HepG2 (cell line): Measurements from ENCODE around the gene TRIM59. TPM values are rescaled to one million over a fixed set of nuclear protein-coding genes. Genes with fewer than 3 reads are reported as not detected.

Source experiments
- ATAC-seq: fragments of 200-7000 bp; cut with Tn5 transposase; 3 replicates; pipeline ENCODE4 v1.9.1; 2020; ENCODE audit warnings: mild to moderate bottlenecking, moderate library complexity
- Bru-seq: library from RNA; stranded (reverse); fragments of 400-500 nt; gene quantifications from one replicate; lab custom pipeline; 2021; lab: Mats Ljungman, UMichigan
- BruChase-seq, 2 experiments: library from RNA; stranded (reverse); fragments of 400-500 nt; gene quantifications; one replicate each; lab custom pipeline; 2021; lab: Mats Ljungman, UMichigan
- BruUV-seq: library from RNA; stranded (reverse); fragments of 400-500 nt; replicated peaks from 2 replicates; lab custom pipeline; 2021; lab: Mats Ljungman, UMichigan
- CTCF ChIA-PET: fragments of 300-600 bp; formaldehyde crosslinking; extraction: SDS; loops from one replicate; lab custom pipeline; 2021; ENCODE audit warnings: low total read pairs, inconsistent platforms, low intra/inter-chr PET ratio; lab: Yijun Ruan, JAX
- POLR2A ChIA-PET: fragments of 350-600 bp; sonication (Branson Sonifier 250); formaldehyde crosslinking; loops from one replicate; lab custom pipeline; 2020; ENCODE audit warnings: antibody characterized with exemption, inconsistent platforms; lab: Yijun Ruan, JAX
- DNase-seq: peaks from one replicate; pipeline ENCODE4 v3.0.0-alpha.2; 2015; ENCODE audit warnings: low spot score
- FAIRE-seq: peaks from 3 replicates; lab custom pipeline; 2011; peaks lifted over from hg19 to GRCh38; lab: Jason Lieb, UNC
- H2AFZ ChIP-seq: one replicate; pipeline ENCODE4 v1.6.1; 2011; ENCODE audit warnings: low read length, inconsistent platforms
- H3K27ac ChIP-seq: fragments of 300-600 bp; 3 replicates; pipeline ENCODE4 v1.8.0; 2011; ENCODE audit warnings: mixed run types, mild to moderate bottlenecking, mixed read lengths, low read length, inconsistent platforms; ENCODE audit not compliant: insufficient read depth; ENCODE audit errors: extremely low read length
- H3K27me3 ChIP-seq, 2 experiments: fragments of 200-600 bp in 1 of 2; 2 replicates in 1 of 2; 3 replicates in 1 of 2; pipeline versions ENCODE4 v1.6.0 to v1.8.0; 2011; ENCODE audit warnings: low read length in 2 of 2, mild to moderate bottlenecking in 2 of 2, moderate library complexity in 2 of 2, inconsistent platforms in 1 of 2; ENCODE audit not compliant: insufficient read depth in 2 of 2, control insufficient read depth in 1 of 2
- H3K36me3 ChIP-seq, 2 experiments: fragments of 200-600 bp in 1 of 2; replicated peaks in 1 of 2; 2 replicates in 1 of 2; 3 replicates in 1 of 2; pipeline versions ENCODE4 v1.5.1 to v1.8.0; 2011; ENCODE audit warnings: low read length in 2 of 2, inconsistent platforms in 1 of 2; ENCODE audit not compliant: insufficient read depth in 2 of 2, control insufficient read depth in 1 of 2
- H3K4me1 ChIP-seq: 2 replicates; pipeline ENCODE4 v1.5.1; 2012; ENCODE audit warnings: low read length, inconsistent platforms; ENCODE audit not compliant: insufficient read depth
- H3K4me2 ChIP-seq: 2 replicates; pipeline ENCODE4 v1.6.0; 2011; ENCODE audit warnings: low read depth, low read length, inconsistent platforms
- H3K4me3 ChIP-seq, 3 experiments: fragments of 200-600 bp in 1 of 3; sonication (generic), shearing (Covaris generic) in 1 of 3; replicated peaks in 1 of 3; 2 replicates each; pipeline ENCODE4 v1.5.1; 2011 to 2016; ENCODE audit warnings: low read length in 3 of 3, inconsistent platforms in 2 of 3, low read depth in 2 of 3, mild to moderate bottlenecking in 2 of 3, control low read depth in 1 of 3, mixed read lengths in 1 of 3; ENCODE audit not compliant: insufficient read depth in 1 of 3
- H3K79me2 ChIP-seq: one replicate; pipeline ENCODE4 v1.6.1; 2011; ENCODE audit warnings: low read length, inconsistent platforms; ENCODE audit not compliant: insufficient read depth
- H3K9ac ChIP-seq: 2 replicates; pipeline ENCODE4 v1.6.0; 2011; ENCODE audit warnings: mild to moderate bottlenecking, low read depth, low read length, inconsistent platforms; ENCODE audit not compliant: insufficient read depth
- H3K9me3 ChIP-seq: 2 replicates; pipeline ENCODE4 v1.5.1; 2012; ENCODE audit warnings: mild to moderate bottlenecking, low read length
- H4K20me1 ChIP-seq: 2 replicates; pipeline ENCODE4 v1.6.0; 2011; ENCODE audit warnings: inconsistent platforms, mild to moderate bottlenecking, low read length, moderate library complexity; ENCODE audit not compliant: insufficient read depth
- BORCS8-MEF2B ChIP-seq: sonication (generic); formaldehyde crosslinking; IDR thresholded peaks from 2 replicates; pipeline ENCODE4 v1.8.0; 2022; ENCODE audit warnings: mild to moderate bottlenecking, missing genetic modification reagents
- HOMEZ ChIP-seq: IDR thresholded peaks from 2 replicates; pipeline ENCODE4 v1.6.1; 2016; ENCODE audit warnings: low read depth
- KMT2A ChIP-seq: sonication (generic); formaldehyde crosslinking; IDR thresholded peaks from 2 replicates; pipeline ENCODE4 v1.4.0; 2020; ENCODE audit warnings: missing genetic modification reagents
- MED13 ChIP-seq: sonication (generic); formaldehyde crosslinking; IDR thresholded peaks from 2 replicates; pipeline ENCODE4 v1.5.0; 2020; ENCODE audit warnings: missing genetic modification reagents
- POLR2A ChIP-seq, 2 experiments: IDR thresholded peaks; 2 replicates each; pipeline ENCODE4 v1.6.1; 2011; ENCODE audit warnings: low read depth in 2 of 2, low read length in 2 of 2, mild to moderate bottlenecking in 1 of 2, moderate library complexity in 1 of 2; ENCODE audit not compliant: insufficient read depth in 1 of 2
- RBFOX2 ChIP-seq: fragments of 200-400 bp; formaldehyde crosslinking; IDR thresholded peaks from 2 replicates; pipeline ENCODE4 v1.6.1; 2017; ENCODE audit warnings: low read depth, mild to moderate bottlenecking, low read length
- RBM39 ChIP-seq: fragments of 200-400 bp; formaldehyde crosslinking; IDR thresholded peaks from one replicate; pipeline ENCODE4 v1.6.1; 2018; ENCODE audit warnings: antibody characterized with exemption, mild to moderate bottlenecking, low read depth, low read length; ENCODE audit not compliant: poor library complexity, severe bottlenecking
- SNAPC2 ChIP-seq: sonication (generic); formaldehyde crosslinking; IDR thresholded peaks from 2 replicates; pipeline ENCODE4 v1.8.1; 2022; ENCODE audit warnings: mild to moderate bottlenecking, missing genetic modification reagents
- TERF1 ChIP-seq: sonication (generic); formaldehyde crosslinking; IDR thresholded peaks from 2 replicates; pipeline ENCODE4 v1.8.0; 2022; ENCODE audit warnings: mild to moderate bottlenecking, missing genetic modification reagents, moderate library complexity
- ZMYM4 ChIP-seq: sonication (generic); formaldehyde crosslinking; IDR thresholded peaks from 2 replicates; pipeline ENCODE4 v1.8.1; 2023; ENCODE audit warnings: mild to moderate bottlenecking, missing genetic modification reagents
- ZNF225 ChIP-seq: sonication (generic); formaldehyde crosslinking; IDR thresholded peaks from 2 replicates; pipeline ENCODE4 v1.4.0; 2020; ENCODE audit warnings: mild to moderate bottlenecking, missing genetic modification reagents
- ZNF431 ChIP-seq: sonication (generic); formaldehyde crosslinking; IDR thresholded peaks from 2 replicates; pipeline ENCODE4 v1.9.0; 2022; ENCODE audit warnings: missing genetic modification reagents, low read depth, mild to moderate bottlenecking, borderline replicate concordance
- ZNF615 ChIP-seq: sonication (generic); formaldehyde crosslinking; IDR thresholded peaks from 2 replicates; pipeline ENCODE4 v1.5.0; 2020; ENCODE audit warnings: mild to moderate bottlenecking, missing genetic modification reagents, borderline replicate concordance
- ZSCAN21 ChIP-seq: sonication (generic); formaldehyde crosslinking; IDR thresholded peaks from 2 replicates; pipeline ENCODE4 v1.8.0; 2022; ENCODE audit warnings: mild to moderate bottlenecking, missing genetic modification reagents, moderate library complexity, borderline replicate concordance
- WGBS: methylation state at CpG from one replicate; pipeline ENCODE4 v1.1.6; 2017; ENCODE audit warnings: low lambda C conversion rate; 5-methylcytosine and 5-hydroxymethylcytosine counted together
- in situ Hi-C: cut with HindIII; loops from 2 replicates; pipeline ENCODE4 v1.10.0; 2017; ENCODE audit warnings: low pct_unique_long_range_greater_than_20kb; ENCODE audit not compliant: extremely low pct_ligation_motif_present
- intact Hi-C: fragments of 100-400 bp; cut with micrococcal nuclease; formaldehyde crosslinking; loops from one replicate; pipeline ENCODE4 v1.10.0; 2022; ENCODE audit not compliant: unreplicated experiment
- long read RNA-seq, 2 experiments: library from RNA in 1 of 2; library from polyadenylated mRNA in 1 of 2; stranded (forward) in 1 of 2; unstranded in 1 of 2; transcript quantifications; one replicate each; pipeline ENCODE4 v2.0.0, GENCODE V29; 2019 to 2022
- polyA minus RNA-seq, 3 experiments: library from RNA; depleted of rRNA, polyadenylated mRNA; stranded (reverse); fragments of >200 nt; gene quantifications; 2 replicates each; pipeline ENCODE4 v1.2.3, GENCODE V29; 2011; ENCODE audit warnings: low replicate concordance in 1 of 3
- polyA plus RNA-seq, 8 experiments: library from polyadenylated mRNA; depleted of rRNA in 3 of 8; stranded (reverse) in 7 of 8; unstranded in 1 of 8; fragments of >200 nt; fragmentation: Illumina TruSeq in 4 of 8; extraction: Trizol in 4 of 8; gene quantifications; 2 replicates each; pipeline versions ENCODE4 v1.2.1 to v1.2.3, GENCODE V29; 2011 to 2016; ENCODE audit warnings: low read depth in 4 of 8, missing spikeins in 1 of 8, mixed read lengths in 1 of 8; ENCODE audit not compliant: insufficient read depth in 1 of 8
- total RNA-seq, 5 experiments: library from RNA; depleted of rRNA; stranded (reverse); fragments of >200 nt; fragmentation: Illumina TruSeq; extraction: Trizol; gene quantifications; 2 replicates each; pipeline ENCODE4 v1.2.3, GENCODE V29; 2016; ENCODE audit warnings: low read depth in 1 of 5

The TRIM59 gene
- 3.2 and 4.1 TPM in 2 replicates for total RNA-seq (2016; rRNA removed; fragmentation: Illumina TruSeq; extraction: Trizol)
- total RNA-seq (2016; cell fraction: cytosol; rRNA removed; fragmentation: Illumina TruSeq; extraction: Trizol; ENCODE audit: low read depth), result 0.62 and 0.91 TPM in 2 replicates
- 2.5 and 4.0 TPM in 2 replicates for total RNA-seq (2016; cell fraction: insoluble cytoplasmic fraction; rRNA removed; fragmentation: Illumina TruSeq; extraction: Trizol)
- total RNA-seq (2016; cell fraction: membrane; rRNA removed; fragmentation: Illumina TruSeq; extraction: Trizol), result 2.5 and 2.9 TPM in 2 replicates
- 2.6 TPM in 2 replicates for total RNA-seq (2016; cell fraction: nucleus; rRNA removed; fragmentation: Illumina TruSeq; extraction: Trizol)
- 0.91 and 1.3 TPM in 2 replicates for polyA plus RNA-seq (2011; rRNA removed)
- 0.40 and 0.79 TPM in 2 replicates for polyA plus RNA-seq (2011; cell fraction: cytosol; rRNA removed)
- polyA plus RNA-seq (2011; cell fraction: nucleus; rRNA removed), result 0.48 and 0.62 TPM in 2 replicates
- polyA plus RNA-seq (2012), result 0.97 and 1.5 TPM in 2 replicates
- 0.18 and 0.19 TPM in 2 replicates for polyA plus RNA-seq (2016; cell fraction: cytosol; fragmentation: Illumina TruSeq; extraction: Trizol; ENCODE audit: low read depth)
- polyA plus RNA-seq (2016; cell fraction: insoluble cytoplasmic fraction; fragmentation: Illumina TruSeq; extraction: Trizol; ENCODE audit: low read depth), result 1.6 TPM in 2 replicates
- polyA plus RNA-seq (2016; cell fraction: membrane; fragmentation: Illumina TruSeq; extraction: Trizol; ENCODE audit: low read depth), result 0.60 and 0.63 TPM in 2 replicates
- 2.7 and 2.9 TPM in 2 replicates for polyA plus RNA-seq (2016; cell fraction: nucleus; fragmentation: Illumina TruSeq; extraction: Trizol; ENCODE audit: insufficient read depth, low read depth)
- 0.92 and 2.9 TPM in 2 replicates for polyA minus RNA-seq (2011; rRNA and poly(A)+ RNA removed; ENCODE audit: low replicate concordance)
- 1.6 TPM in 2 replicates for polyA minus RNA-seq (2011; cell fraction: cytosol; rRNA and poly(A)+ RNA removed)
- polyA minus RNA-seq (2011; cell fraction: nucleus; rRNA and poly(A)+ RNA removed), result 2.1 and 3.1 TPM in 2 replicates
- percentile 55 among the genes with signal in this experiment for Bru-seq, nascent RNA
- percentile 50 among the genes with signal in this experiment for BruChase-seq, experiment 1, labeled RNA remaining after a 6-hour chase
- BruChase-seq, experiment 2, labeled RNA remaining after a 2-hour chase, result percentile 63 among the genes with signal in this experiment
- long read RNA-seq, experiment 1, partial matches to known transcripts, result 0 of 5 reads
- long read RNA-seq, experiment 1, other reads (novel, unspliced or antisense), result 5 of 5 reads
- long read RNA-seq, experiment 2, partial matches to known transcripts, result 0 of 4 reads
- long read RNA-seq, experiment 2, other reads (novel, unspliced or antisense), result 4 of 4 reads

- peak; percentile 63 for DNase-seq
- Histone ChIP-seq H3K27me3 (no peaks in the 10 kb centered on the region; a peak in 2 of 5 replicates), H3K4me2 (peak within 1 kb of the TSS; percentile 71), H3K9me3 (no peaks in the 10 kb centered on the region), H3K36me3 (no peaks in the 10 kb centered on the region), H4K20me1 (no peaks in the 10 kb centered on the region), H2AFZ (peak within 1 kb of the TSS; percentile 36), H3K79me2 (no peaks in the 10 kb centered on the region), H3K27ac (peak within 1 kb of the TSS; percentile 50), H3K4me1 (0 out of 2 replicates have a peak, but pooled peaks cover 11% of the 10 kb centered on the region), H3K4me3 (peak within 1 kb of the TSS; percentile 54 to 78 (median 71)), H3K9ac (peak within 1 kb of the TSS; percentile 55)
- ChIA-PET CTCF (no interaction called here), POLR2A (interaction anchor here (1.1 to 1.3 kb wide), 3 partner anchors 10 to 36 kb away, joined by 3 to 6 read pairs (median 4); no protein-coding TSS in a partner anchor)
- no TSS peak for BruUV-seq
- in situ Hi-C loops, result no loop called here
- ATAC-seq, result peak; percentile 94
- WGBS, result 87% methylated on average over 40 of the region's 71 CpGs
- intact Hi-C loops, result loop anchor here (2.0 kb wide), 1 partner anchor 49 kb away; no protein-coding TSS in a partner anchor
- FAIRE-seq, result no peak
- TF ChIP-seq HOMEZ (CRISPR knock-in tag), result peak; percentile 43; the same call in 1 of the 2 replicates
- no peak for TF ChIP-seq TERF1
- TF ChIP-seq SNAPC2, result 0 out of 2 replicates have a peak, but pooled peaks have one; percentile 44
- TF ChIP-seq ZSCAN21, result 0 out of 2 replicates have a peak, but pooled peaks have one; percentile 41
- TF ChIP-seq KMT2A (CRISPR knock-in tag), result 0 out of 2 replicates have a peak, but pooled peaks have one; percentile 25
- TF ChIP-seq RBFOX2, result peak; percentile 77
- peak; percentile 60; the same call in 1 of the 2 replicates for TF ChIP-seq BORCS8-MEF2B (CRISPR knock-in tag)
- no peak for TF ChIP-seq ZNF431 (CRISPR knock-in tag)
- peak; percentile 70; the same call in 1 of the 2 replicates for TF ChIP-seq ZMYM4
- 0 out of 2 replicates have a peak, but pooled peaks have one; percentile 46 for TF ChIP-seq MED13 (CRISPR knock-in tag)
- TF ChIP-seq ZNF225 (CRISPR knock-in tag), result peak; percentile 67; the same call in 1 of the 2 replicates
- peak; percentile 64 to 69 for TF ChIP-seq POLR2A (IDR thresholded peaks at IDR 0.05; ENCODE audit: insufficient read depth in 1 of 2, low read depth in 2 of 2, low read length in 2 of 2)
- TF ChIP-seq RBM39, result peak; percentile 74
- 0 out of 2 replicates have a peak, but pooled peaks have one; percentile 18 for TF ChIP-seq ZNF615 (CRISPR knock-in tag)
These were observed at the start of gene TRIM59 for GRCh38 chr3:160449636-160450598. TSS of gene TRIM59 (minus strand) at chr3:160449786. CDS start at chr3:160439183, 10,603 bp downstream.
